ENCODE results near the gene USP13. TPM values are rescaled to one million over a fixed set of nuclear protein-coding genes. Genes with fewer than 3 reads are reported as not detected.

The USP13 gene
- total and polyA plus RNA-seq, 2 experiments from 2014 or later = 6.0 to 8.2 TPM

DNA sequence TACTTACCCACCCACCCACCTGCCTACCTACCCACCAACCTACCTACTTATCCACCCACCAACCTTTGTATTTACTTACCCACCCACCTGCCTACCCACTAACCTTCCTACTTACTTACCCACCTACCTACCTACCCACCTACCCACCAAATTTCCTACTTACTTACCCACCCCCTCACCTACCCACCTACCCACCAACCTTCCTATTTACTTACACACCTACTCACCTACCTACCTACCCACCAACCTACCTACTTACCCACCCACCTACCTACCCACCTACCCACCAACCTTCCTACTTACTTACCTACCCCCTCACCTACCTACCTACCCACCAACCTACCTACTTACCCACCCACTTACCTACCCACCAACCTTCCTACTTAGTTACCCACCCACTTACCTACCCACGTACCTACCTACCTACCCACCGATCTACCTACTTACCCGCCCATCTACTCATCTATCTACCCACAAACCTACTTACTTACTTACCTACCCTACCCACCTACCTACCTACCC lies 179.6 kb downstream of the USP13 start:
- whole genome bisulfite sequencing, 2 experiments (ENCODE audit: low coverage in 1 of 2, low lambda C conversion rate in 2 of 2, missing lambda C conversion rate in 2 of 2) = 47 to 51% methylated on average over 2 to 3 of the region's 3 CpGs
- in situ Hi-C loops (cut with MboI) = no loop called here
- Histone ChIP-seq H3K79me2 (ENCODE audit: insufficient read depth) (no peaks in the 10 kb centered on the region), H3K36me3 (ENCODE audit: low read depth) (no peaks in the 10 kb centered on the region), H3K9me3 (ENCODE audit: low read depth) (no peaks in the 10 kb centered on the region), H3K9ac (no peak overlapping the region), H4K20me1 (ENCODE audit: insufficient read depth) (no peaks in the 10 kb centered on the region), H2AFZ (no peak overlapping the region), H3K27me3 (replicated peaks; ENCODE audit: insufficient read depth) (no peaks in the 10 kb centered on the region; the same call in 1 of the 2 replicates), H3K4me2 (ENCODE audit: unreplicated experiment) (no peak overlapping the region), H3K4me3 (no peak overlapping the region), H3K9me2 (ENCODE audit: insufficient read depth) (no peaks in the 10 kb centered on the region), H3K4me1 (ENCODE audit: insufficient read depth) (no peaks in the 10 kb centered on the region), H3K27ac (no peak overlapping the region), H3F3A (ENCODE audit: insufficient read depth) (no peaks in the 10 kb centered on the region)
- TF ChIP-seq EZH2phosphoT487 (IDR thresholded peaks at IDR 0.05; ENCODE audit: insufficient read depth, low read depth) = no peak
- no peak for TF ChIP-seq EZH2 (IDR thresholded peaks at IDR 0.05; ENCODE audit: insufficient read depth, poor library complexity, severe bottlenecking)
- DNase-seq = no peak

DNA sequence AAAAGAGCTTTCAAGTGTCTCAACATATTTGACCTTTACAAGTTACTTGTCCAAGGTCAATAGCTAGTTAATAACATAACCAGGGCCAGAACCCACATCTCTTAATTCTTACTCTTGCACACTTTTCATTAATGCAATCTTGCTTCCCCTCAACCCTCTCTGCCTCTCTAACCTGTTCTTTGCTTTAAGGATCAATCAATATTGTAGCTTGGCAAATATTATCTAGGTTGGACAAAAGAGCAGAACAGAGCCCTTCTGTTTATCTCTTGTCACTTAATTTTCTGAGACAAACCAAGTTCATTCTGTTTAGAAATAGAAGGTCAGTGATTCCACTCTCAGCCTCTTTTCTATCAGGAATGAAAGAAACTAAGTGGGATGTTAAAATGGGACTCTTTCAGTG lies 180.5 kb downstream of the USP13 start:
- no peaks in the 10 kb centered on the region for H3F3A ChIP-seq (ENCODE audit: insufficient read depth)
- H3K36me3 ChIP-seq (ENCODE audit: low read depth) = no peaks in the 10 kb centered on the region
- in situ Hi-C loops (cut with MboI) = no loop called here
- H3K79me2 ChIP-seq (ENCODE audit: insufficient read depth) = no peaks in the 10 kb centered on the region
- no peak overlapping the region for H3K27ac ChIP-seq
- TF ChIP-seq EZH2 (IDR thresholded peaks at IDR 0.05; ENCODE audit: insufficient read depth, poor library complexity, severe bottlenecking) = no peak
- no peak for TF ChIP-seq EZH2phosphoT487 (IDR thresholded peaks at IDR 0.05; ENCODE audit: insufficient read depth, low read depth)
- H3K4me3 ChIP-seq = no peak overlapping the region
- no peaks in the 10 kb centered on the region for H3K4me1 ChIP-seq (ENCODE audit: insufficient read depth)
- H4K20me1 ChIP-seq (ENCODE audit: insufficient read depth) = no peaks in the 10 kb centered on the region
- no peaks in the 10 kb centered on the region for H3K9me2 ChIP-seq (ENCODE audit: insufficient read depth)
- H3K27me3 ChIP-seq (replicated peaks; ENCODE audit: insufficient read depth) = no peaks in the 10 kb centered on the region
- DNase-seq = no peak
- no peak overlapping the region for H2AFZ ChIP-seq
- no peak overlapping the region for H3K4me2 ChIP-seq (ENCODE audit: unreplicated experiment)
- no peaks in the 10 kb centered on the region for H3K9me3 ChIP-seq (ENCODE audit: low read depth)
- no peak overlapping the region for H3K9ac ChIP-seq

DNA sequence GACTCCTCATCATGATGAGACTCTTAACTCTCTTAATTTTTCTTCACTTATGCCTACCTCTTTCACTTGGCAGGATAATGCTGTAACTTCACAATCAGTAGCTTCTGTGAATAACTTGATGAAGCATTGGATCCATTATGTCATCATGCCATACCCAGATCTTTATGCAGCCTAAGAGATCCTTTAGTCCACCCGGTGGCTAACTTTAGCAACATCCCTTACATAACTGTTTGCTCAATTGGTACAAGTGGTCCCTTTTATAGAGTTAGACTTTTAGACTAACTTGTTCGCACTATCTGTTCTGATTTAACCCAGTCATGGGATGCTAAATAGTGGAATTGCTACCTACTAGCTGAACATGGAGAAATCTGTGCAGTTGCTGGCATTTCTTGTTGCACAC lies 184.5 kb downstream of the USP13 start:
- Histone ChIP-seq H3K9me3 (ENCODE audit: low read depth) (no peaks in the 10 kb centered on the region), H2AFZ (no peak overlapping the region), H3F3A (ENCODE audit: insufficient read depth) (no peaks in the 10 kb centered on the region), H3K4me2 (ENCODE audit: unreplicated experiment) (no peak overlapping the region), H3K27ac (no peak overlapping the region), H3K9ac (no peak overlapping the region), H3K36me3 (ENCODE audit: low read depth) (no peaks in the 10 kb centered on the region), H3K9me2 (ENCODE audit: insufficient read depth) (no peaks in the 10 kb centered on the region), H3K27me3 (replicated peaks; ENCODE audit: insufficient read depth) (no peaks in the 10 kb centered on the region), H3K4me3 (no peak overlapping the region), H3K4me1 (ENCODE audit: insufficient read depth) (no peaks in the 10 kb centered on the region), H3K79me2 (ENCODE audit: insufficient read depth) (no peaks in the 10 kb centered on the region), H4K20me1 (ENCODE audit: insufficient read depth) (no peaks in the 10 kb centered on the region)
- TF ChIP-seq EZH2 (IDR thresholded peaks at IDR 0.05; ENCODE audit: insufficient read depth, poor library complexity, severe bottlenecking) (no peak), EZH2phosphoT487 (IDR thresholded peaks at IDR 0.05; ENCODE audit: insufficient read depth, low read depth) (no peak)
- in situ Hi-C loops (cut with MboI) = no loop called here
- 21 to 38% methylated on average over 2 of the region's 2 CpGs for WGBS, 2 experiments (ENCODE audit: low coverage in 1 of 2, low lambda C conversion rate in 2 of 2, missing lambda C conversion rate in 2 of 2)
- peak; percentile 12 for DNase-seq

Small RNA genes within 50 kb of the gene (small RNA-seq; reads per million reads assigned to genes)
- gene RF01210 (ENCODE audit: low read depth, low replicate concordance) = not detected

Other genes starting within 250 kb of the USP13 start
- 84.7 and 88.1 TPM in 2 replicates for gene GNB4, start 201.6 kb upstream of the USP13 start, total RNA-seq (2014; rRNA removed; shearing (Covaris generic))
- 42.3 and 47.3 TPM in 2 replicates for gene GNB4, start 201.6 kb upstream of the USP13 start, polyA plus RNA-seq (2016; fragmentation: Nextera tagmentation; extraction: Ambion mirVana)
- gene ACTL6A, start 90.1 kb upstream of the USP13 start, total RNA-seq (2014; rRNA removed; shearing (Covaris generic)) = 44.5 and 98.6 TPM in 2 replicates
- 82.9 and 93.5 TPM in 2 replicates for gene ACTL6A, start 90.1 kb upstream of the USP13 start, polyA plus RNA-seq (2016; fragmentation: Nextera tagmentation; extraction: Ambion mirVana)
- 18.6 and 25.0 TPM in 2 replicates for gene MRPL47, start 48.4 kb upstream of the USP13 start, total RNA-seq (2014; rRNA removed; shearing (Covaris generic))
- gene MRPL47, start 48.4 kb upstream of the USP13 start, polyA plus RNA-seq (2016; fragmentation: Nextera tagmentation; extraction: Ambion mirVana) = 60.5 and 66.0 TPM in 2 replicates
- gene NDUFB5, start 48.2 kb upstream of the USP13 start, total RNA-seq (2014; rRNA removed; shearing (Covaris generic)) = 79.5 and 90.8 TPM in 2 replicates
- gene NDUFB5, start 48.2 kb upstream of the USP13 start, polyA plus RNA-seq (2016; fragmentation: Nextera tagmentation; extraction: Ambion mirVana) = 126 and 142 TPM in 2 replicates

Data from GM23248 (cell line).